ENCODE results near the gene ALPP. TPM values are rescaled to one million over a fixed set of nuclear protein-coding genes. Genes with fewer than 3 reads are reported as not detected.

ALPP gene
- total RNA-seq, 1 donor from 2014 or later = not detected

DNA sequence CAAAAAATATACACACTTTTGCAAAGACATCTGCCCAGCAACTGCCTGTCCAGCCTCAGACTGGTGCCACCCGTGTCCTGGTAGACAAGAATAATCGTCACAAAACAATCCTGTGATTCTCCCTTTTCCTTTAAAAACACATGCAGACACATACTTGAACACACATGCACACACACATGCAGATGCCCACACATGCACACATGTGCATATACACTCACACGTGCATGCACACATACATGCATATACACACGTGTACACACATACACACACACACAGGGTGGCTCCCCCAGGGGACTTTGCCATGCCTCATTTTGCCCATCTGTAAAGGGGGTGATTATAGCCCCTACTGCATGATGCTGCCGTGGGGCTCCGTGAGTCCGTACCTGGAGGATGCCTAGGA, 24.9 kb upstream of the ALPP start:
- no peak for TF ChIP-seq EZH2 (IDR thresholded peaks at IDR 0.05)
- no peak for TF ChIP-seq EZH2phosphoT487 (IDR thresholded peaks at IDR 0.05)
- TF ChIP-seq, protein P1, sequence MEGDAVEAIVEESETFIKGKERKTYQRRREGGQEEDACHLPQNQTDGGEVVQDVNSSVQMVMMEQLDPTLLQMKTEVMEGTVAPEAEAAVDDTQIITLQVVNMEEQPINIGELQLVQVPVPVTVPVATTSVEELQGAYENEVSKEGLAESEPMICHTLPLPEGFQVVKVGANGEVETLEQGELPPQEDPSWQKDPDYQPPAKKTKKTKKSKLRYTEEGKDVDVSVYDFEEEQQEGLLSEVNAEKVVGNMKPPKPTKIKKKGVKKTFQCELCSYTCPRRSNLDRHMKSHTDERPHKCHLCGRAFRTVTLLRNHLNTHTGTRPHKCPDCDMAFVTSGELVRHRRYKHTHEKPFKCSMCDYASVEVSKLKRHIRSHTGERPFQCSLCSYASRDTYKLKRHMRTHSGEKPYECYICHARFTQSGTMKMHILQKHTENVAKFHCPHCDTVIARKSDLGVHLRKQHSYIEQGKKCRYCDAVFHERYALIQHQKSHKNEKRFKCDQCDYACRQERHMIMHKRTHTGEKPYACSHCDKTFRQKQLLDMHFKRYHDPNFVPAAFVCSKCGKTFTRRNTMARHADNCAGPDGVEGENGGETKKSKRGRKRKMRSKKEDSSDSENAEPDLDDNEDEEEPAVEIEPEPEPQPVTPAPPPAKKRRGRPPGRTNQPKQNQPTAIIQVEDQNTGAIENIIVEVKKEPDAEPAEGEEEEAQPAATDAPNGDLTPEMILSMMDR (IDR thresholded peaks at IDR 0.05) = no peak
- no peaks in the 10 kb centered on the region for H3F3A ChIP-seq (ENCODE audit: low read depth)
- Mint-ChIP-seq H3K4me1 (no peaks in the 10 kb centered on the region), H3K4me3 (no peak overlapping the region), H3K27me3 (ENCODE audit: insufficient read depth, low read depth) (peaks cover 6% of the 10 kb centered on the region), H3K27ac (no peak overlapping the region), H3K9me3 (peaks cover 15% of the 10 kb centered on the region), H3K36me3 (no peaks in the 10 kb centered on the region)
- H4K20me1 ChIP-seq (ENCODE audit: low read depth) = no peaks in the 10 kb centered on the region
- no peaks in the 10 kb centered on the region for H3K4me1 ChIP-seq
- no peak overlapping the region for H3K27ac ChIP-seq
- no peak overlapping the region for H2AFZ ChIP-seq (replicated peaks)
- no peak for DNase-seq (ENCODE audit: low spot score)
- H3K27me3 ChIP-seq = no peaks in the 10 kb centered on the region
- H3K79me2 ChIP-seq (ENCODE audit: low read depth) = no peaks in the 10 kb centered on the region
- H3K9ac ChIP-seq = no peak overlapping the region
- H3K9me3 ChIP-seq (ENCODE audit: low read depth) = no peaks in the 10 kb centered on the region
- no peak overlapping the region for H3K4me3 ChIP-seq
- no peak overlapping the region for H3K4me2 ChIP-seq
- H3K36me3 ChIP-seq = no peaks in the 10 kb centered on the region

DNA sequence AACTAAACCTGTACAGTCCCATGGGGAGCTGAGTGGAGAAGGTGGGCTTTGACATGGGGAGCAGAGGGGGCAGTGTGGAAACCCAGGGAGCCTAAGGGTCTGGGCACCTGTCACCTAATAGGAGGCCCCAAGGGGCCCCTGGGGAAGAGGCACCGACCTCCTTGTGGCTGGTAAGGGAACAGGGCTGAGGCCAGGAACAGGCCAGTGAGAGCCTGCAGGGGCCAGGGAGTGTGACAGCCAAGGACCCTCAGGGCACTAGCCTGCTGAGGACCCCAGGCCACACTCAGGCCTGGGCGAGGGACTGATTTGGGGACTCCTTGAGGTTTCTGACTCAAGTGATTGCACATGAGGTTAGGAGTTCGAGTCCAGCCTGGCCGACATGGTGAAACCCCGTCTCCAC, 24.5 kb upstream of the ALPP start:
- Histone ChIP-seq H3K4me3 (no peak overlapping the region), H3K4me2 (no peak overlapping the region), H3F3A (ENCODE audit: low read depth) (no peaks in the 10 kb centered on the region), H3K9ac (no peak overlapping the region), H3K27ac (no peak overlapping the region), H3K27me3 (no peaks in the 10 kb centered on the region), H3K79me2 (ENCODE audit: low read depth) (no peaks in the 10 kb centered on the region), H3K9me3 (ENCODE audit: low read depth) (no peaks in the 10 kb centered on the region), H4K20me1 (ENCODE audit: low read depth) (no peaks in the 10 kb centered on the region), H3K4me1 (no peaks in the 10 kb centered on the region), H3K36me3 (no peaks in the 10 kb centered on the region), H2AFZ (replicated peaks) (no peak overlapping the region)
- Mint-ChIP-seq H3K9me3 (peaks cover 15% of the 10 kb centered on the region), H3K27ac (no peak overlapping the region), H3K4me3 (no peak overlapping the region), H3K27me3 (ENCODE audit: insufficient read depth, low read depth) (peaks cover 6% of the 10 kb centered on the region), H3K36me3 (no peaks in the 10 kb centered on the region), H3K4me1 (no peaks in the 10 kb centered on the region)
- no peak for DNase-seq (ENCODE audit: low spot score)
- no peak for TF ChIP-seq EZH2 (IDR thresholded peaks at IDR 0.05)
- TF ChIP-seq, protein P1 (IDR thresholded peaks at IDR 0.05) = no peak
- TF ChIP-seq EZH2phosphoT487 (IDR thresholded peaks at IDR 0.05) = no peak

DNA sequence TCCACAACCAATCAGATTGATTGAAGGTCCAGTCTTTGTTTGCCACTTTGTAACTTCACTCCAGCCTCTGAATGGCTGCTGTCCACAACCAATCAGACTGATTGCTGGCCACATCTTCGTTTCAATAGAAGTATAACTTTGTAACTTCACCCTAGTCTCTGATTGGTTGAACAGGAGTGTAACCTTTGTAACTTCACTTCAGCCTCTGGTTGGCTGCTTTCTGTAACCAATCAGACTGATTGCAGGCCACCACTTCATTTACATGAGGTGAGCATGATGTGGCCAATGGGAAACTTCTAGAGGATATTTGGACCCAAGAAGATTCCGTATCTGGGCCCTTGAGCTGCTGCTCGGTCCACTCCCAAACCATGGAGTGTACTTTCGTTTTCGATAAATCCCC, 16.9 kb upstream of the ALPP start:
- Histone ChIP-seq H3K27me3 (no peaks in the 10 kb centered on the region), H3F3A (ENCODE audit: low read depth) (no peaks in the 10 kb centered on the region), H2AFZ (replicated peaks) (no peak overlapping the region), H4K20me1 (ENCODE audit: low read depth) (no peaks in the 10 kb centered on the region), H3K36me3 (no peaks in the 10 kb centered on the region), H3K27ac (no peak overlapping the region), H3K4me3 (no peak overlapping the region), H3K79me2 (ENCODE audit: low read depth) (no peaks in the 10 kb centered on the region), H3K4me1 (no peaks in the 10 kb centered on the region), H3K4me2 (no peak overlapping the region), H3K9me3 (ENCODE audit: low read depth) (no peaks in the 10 kb centered on the region), H3K9ac (no peak overlapping the region)
- Mint-ChIP-seq H3K4me3 (no peak overlapping the region), H3K36me3 (no peaks in the 10 kb centered on the region), H3K27ac (no peak overlapping the region), H3K27me3 (ENCODE audit: insufficient read depth, low read depth) (peaks cover 2% of the 10 kb centered on the region), H3K4me1 (peaks cover 7% of the 10 kb centered on the region), H3K9me3 (peaks cover 10% of the 10 kb centered on the region)
- no peak for DNase-seq (ENCODE audit: low spot score)
- TF ChIP-seq EZH2 (IDR thresholded peaks at IDR 0.05) = no peak
- TF ChIP-seq EZH2phosphoT487 (IDR thresholded peaks at IDR 0.05) = no peak
- TF ChIP-seq, protein P1 (IDR thresholded peaks at IDR 0.05) = no peak

Measured in neural progenitor cell (in vitro differentiated cells).